Activated CD4-positive, CD25-positive, alpha-beta regulatory T cell treated with anti-CD3 and anti-CD28 coated beads, Interleukin-2, amount 50 U/mL, for 72 hours (primary cell): ENCODE measurements around the gene ESR1.

ENCODE experiments used
- DNase-seq: peaks from one replicate; pipeline ENCODE4 v3.0.0; 2021

Gene ESR1

DNA sequence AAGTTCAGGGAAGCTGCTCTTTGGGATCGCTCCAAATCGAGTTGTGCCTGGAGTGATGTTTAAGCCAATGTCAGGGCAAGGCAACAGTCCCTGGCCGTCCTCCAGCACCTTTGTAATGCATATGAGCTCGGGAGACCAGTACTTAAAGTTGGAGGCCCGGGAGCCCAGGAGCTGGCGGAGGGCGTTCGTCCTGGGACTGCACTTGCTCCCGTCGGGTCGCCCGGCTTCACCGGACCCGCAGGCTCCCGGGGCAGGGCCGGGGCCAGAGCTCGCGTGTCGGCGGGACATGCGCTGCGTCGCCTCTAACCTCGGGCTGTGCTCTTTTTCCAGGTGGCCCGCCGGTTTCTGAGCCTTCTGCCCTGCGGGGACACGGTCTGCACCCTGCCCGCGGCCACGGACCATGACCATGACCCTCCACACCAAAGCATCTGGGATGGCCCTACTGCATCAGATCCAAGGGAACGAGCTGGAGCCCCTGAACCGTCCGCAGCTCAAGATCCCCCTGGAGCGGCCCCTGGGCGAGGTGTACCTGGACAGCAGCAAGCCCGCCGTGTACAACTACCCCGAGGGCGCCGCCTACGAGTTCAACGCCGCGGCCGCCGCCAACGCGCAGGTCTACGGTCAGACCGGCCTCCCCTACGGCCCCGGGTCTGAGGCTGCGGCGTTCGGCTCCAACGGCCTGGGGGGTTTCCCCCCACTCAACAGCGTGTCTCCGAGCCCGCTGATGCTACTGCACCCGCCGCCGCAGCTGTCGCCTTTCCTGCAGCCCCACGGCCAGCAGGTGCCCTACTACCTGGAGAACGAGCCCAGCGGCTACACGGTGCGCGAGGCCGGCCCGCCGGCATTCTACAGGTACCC, at the start of gene ESR1:
Gene ESR1, plus strand, starts transcription at position 170 of the 858 bp plus-strand sequence. Its CDS starts 231 bp downstream, at position 401.
- peak; percentile 32 for DNase-seq

- DNase-seq = no peak
Observed at GRCh38 chr6:151760486-151760885, 47.0 kb upstream of the ESR1 start.

GRCh38 chr6:151761851-151762250, 45.6 kb upstream of the ESR1 start:
- no peak for DNase-seq

- no peak for DNase-seq
Observed at GRCh38 chr6:151762817-151763216, 44.7 kb upstream of the ESR1 start.

- no peak for DNase-seq
Observed at GRCh38 chr6:151763303-151763702, 44.2 kb upstream of the ESR1 start.

- DNase-seq = no peak
Observed at GRCh38 chr6:151763938-151764680, 43.4 kb upstream of the ESR1 start.

DNA sequence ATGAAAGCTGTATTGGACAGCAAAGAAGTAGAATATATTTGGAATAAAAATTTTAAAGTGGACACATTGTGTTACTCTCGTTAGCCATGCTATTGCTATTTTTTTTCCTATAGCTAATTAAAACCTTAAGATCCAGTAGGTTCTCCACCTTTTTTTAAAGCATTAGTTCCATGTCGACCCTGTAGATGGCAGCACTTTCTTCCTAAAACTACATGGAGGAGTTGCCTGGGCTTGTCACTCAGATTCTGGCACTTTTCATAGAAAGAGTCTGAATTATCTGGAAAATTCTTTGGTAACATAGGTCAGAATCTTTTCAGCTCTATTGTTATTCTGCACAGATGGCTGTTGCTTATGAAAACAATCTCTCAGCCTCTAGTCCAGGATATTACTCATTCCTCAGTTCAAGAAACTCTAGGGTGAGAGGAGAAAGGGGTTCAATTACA, 42.0 kb upstream of the ESR1 start:
- DNase-seq = no peak

GRCh38 chr6:151772446-151772845, 35.0 kb upstream of the ESR1 start:
- no peak for DNase-seq

- DNase-seq = no peak
Observed at GRCh38 chr6:151773382-151773781, 34.1 kb upstream of the ESR1 start.

DNA sequence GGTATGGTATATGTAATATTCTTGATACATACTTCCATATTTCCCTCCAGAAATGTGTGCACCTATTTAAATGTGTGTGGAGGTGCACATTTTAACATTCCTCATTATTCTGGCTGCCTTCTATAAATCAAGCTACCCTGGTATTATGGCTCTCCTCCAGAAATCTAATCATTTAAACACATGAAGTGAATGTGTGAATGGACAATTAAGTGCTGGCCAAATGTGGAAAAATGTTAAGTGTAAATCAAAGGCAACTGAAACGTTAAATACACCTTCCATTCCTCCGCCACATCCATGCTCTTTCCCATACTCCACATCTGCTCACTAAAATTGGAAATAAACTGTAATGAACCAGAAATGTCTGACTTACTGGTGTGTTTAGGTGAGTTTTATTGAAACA, 24.9 kb upstream of the ESR1 start:
- DNase-seq = no peak

- no peak for DNase-seq
Observed at GRCh38 chr6:151783692-151784091, 23.8 kb upstream of the ESR1 start.

DNA sequence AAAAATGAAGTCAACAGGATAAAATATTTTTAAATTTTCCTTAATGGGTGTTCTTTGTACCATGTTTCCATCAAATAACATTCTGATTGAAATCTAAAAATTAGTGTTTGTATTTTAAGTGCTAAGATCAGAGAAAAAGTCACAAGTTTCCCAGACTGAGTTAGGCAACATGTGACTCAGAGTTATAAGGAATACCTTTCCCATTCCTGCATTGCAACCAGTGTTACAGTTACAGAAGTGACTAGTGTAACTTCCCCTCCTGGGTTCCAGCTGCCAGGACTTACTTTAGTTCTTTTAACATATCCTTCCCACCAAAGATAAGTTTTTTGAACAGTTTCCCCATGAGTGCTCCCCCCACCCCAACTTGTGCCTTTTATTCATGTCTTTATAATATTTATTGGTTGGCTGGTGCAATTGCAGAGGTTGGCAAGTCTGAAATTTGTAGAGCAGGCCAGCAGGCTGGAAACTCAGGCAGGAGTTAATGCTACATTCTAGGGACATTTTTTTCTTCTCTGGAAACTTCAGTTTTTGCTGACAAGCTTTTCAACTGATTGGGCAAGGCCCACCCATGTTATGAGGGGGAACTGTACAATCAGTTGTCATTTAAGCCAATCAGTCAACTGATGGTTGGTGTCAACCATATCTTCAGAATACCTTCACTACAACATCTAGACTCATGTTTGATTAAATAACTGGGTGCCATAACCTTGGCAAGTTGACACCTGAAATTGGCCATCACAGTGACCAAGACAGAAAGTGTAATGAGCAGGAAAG, 22.9 kb upstream of the ESR1 start:
- DNase-seq = no peak

GRCh38 chr6:151796842-151797530, 10.5 kb upstream of the ESR1 start:
- no peak for DNase-seq

DNA sequence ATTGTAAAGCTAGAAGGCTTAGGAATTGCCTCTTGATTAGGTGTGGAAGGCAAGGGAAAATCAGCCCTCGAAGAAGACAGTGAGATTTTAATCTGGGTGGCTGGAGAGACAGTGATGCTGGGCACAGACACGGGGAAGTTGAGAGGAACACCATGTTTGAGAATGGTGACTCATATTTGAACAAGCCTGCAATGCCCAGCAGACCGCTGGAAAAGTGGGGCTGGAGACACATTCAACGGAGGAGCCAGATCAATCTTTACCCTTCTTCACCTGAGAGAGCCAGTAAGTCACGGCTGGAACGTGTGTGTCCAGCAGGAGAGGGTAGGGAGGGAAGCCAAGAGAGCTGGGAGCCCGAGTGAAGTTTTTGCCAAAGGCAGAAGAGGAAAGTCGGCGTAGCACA, 3.7 kb upstream of the ESR1 start:
- no peak for DNase-seq

DNA sequence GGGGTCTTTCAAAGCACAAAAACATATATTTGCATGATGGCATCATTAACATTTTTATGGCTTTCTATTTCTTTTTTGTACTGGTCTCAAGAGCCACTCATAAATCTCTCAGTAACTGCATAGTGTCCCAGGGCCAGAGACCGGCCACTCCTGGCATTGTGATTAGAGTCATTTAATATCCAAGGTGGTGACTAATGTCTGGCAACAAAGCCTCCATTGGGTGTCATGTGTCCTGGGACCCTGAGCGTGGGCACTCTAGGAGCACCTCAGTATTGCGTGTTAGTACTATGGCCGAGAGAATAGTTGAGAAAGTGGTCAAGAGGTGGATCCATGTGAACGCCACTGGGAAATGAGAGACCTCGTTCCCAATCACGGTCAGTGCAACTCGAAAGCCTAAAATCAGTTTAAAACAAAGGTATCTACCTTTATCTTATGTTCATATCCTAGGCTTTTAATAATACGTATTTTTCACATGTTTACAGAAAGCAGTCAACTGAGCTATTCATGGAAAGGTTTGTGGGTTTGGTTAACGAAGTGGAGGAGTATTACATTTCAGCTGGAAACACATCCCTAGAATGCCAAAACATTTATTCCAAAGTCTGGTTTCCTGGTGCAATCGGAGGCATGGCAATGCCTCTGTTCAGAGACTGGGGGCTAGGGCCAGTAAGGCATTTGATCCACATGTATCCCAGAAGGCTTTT, 2.7 kb upstream of the ESR1 start:
- DNase-seq = no peak

DNA sequence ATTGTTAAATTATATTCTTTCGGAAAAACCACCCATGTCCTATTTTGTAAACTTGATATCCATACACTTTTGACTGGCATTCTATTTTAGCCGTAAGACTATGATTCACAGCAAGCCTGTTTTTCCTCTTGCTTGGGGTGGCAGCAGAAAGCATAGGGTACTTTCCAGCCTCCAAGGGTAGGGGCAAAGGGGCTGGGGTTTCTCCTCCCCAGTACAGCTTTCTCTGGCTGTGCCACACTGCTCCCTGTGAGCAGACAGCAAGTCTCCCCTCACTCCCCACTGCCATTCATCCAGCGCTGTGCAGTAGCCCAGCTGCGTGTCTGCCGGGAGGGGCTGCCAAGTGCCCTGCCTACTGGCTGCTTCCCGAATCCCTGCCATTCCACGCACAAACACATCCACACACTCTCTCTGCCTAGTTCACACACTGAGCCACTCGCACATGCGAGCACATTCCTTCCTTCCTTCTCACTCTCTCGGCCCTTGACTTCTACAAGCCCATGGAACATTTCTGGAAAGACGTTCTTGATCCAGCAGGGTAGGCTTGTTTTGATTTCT, 2.1 kb upstream of the ESR1 start:
- no peak for DNase-seq

GRCh38 chr6:151806757-151807512, 547 bp upstream of the ESR1 start:
- no peak for DNase-seq

GRCh38 chr6:151808371-151809241, 1.1 kb downstream of the ESR1 start:
- DNase-seq = no peak

DNA sequence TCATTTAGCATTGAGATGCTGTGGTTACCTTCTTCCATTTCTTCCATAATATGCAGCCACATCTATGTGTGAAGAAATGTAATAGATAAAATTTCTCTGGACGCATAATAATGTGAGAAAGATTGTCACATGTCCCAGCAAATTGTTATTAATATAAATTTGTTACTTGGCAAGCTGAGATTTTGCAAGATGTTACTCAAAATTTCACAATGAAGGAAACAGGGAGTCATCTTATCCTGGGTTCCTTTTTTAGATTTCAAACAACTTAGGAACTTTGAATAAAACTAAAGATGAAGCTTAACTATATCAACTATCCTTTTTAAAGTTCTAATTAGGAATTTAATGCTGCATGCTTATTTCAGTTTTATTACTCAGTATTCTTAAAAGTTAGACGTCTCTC, 3.6 kb downstream of the ESR1 start:
- no peak for DNase-seq

DNA sequence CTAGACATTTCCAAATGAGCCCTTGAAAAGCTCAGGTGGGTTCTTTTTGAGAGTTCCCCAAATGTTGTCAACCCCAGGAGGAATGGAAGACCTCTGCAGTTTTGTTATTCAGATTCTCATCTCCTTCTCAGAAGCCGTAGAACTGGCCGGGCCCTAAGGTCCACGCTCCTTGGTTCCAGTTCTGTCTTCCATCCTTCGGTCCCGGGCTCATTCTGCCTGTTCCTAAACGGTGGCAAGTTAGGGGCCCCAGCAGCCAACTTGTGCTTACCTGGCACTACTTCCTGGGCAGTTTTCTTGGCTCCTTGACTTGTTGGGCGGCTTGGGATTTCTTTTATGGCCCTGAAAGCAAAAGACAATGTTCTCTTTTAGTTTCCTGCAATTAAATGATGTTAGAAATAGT, 6.4 kb downstream of the ESR1 start:
- no peak for DNase-seq
